Breast epithelium (tissue), 3 donors: ENCODE results near the gene DNAJB8.

Source experiments
- POLR2A ChIP-seq: fragments of 450-650 bp; IDR thresholded peaks from one replicate; pipeline ENCODE4 v1.6.1; 2016; ENCODE audit warnings: antibody characterized with exemption, mild to moderate bottlenecking, moderate library complexity
- POLR2AphosphoS5 ChIP-seq, 3 donors: sonication (generic); formaldehyde crosslinking; IDR thresholded peaks; one replicate each; pipeline ENCODE4 v1.6.1; 2017; ENCODE audit warnings: antibody characterized with exemption in 3 of 3
- TF ChIP-seq, protein P1 (sequence below), 3 donors: fragments of 450-650 bp; IDR thresholded peaks; one replicate each; pipeline ENCODE4 v1.5.1; 2016 to 2017; ENCODE audit warnings: antibody characterized with exemption in 3 of 3, mild to moderate bottlenecking in 3 of 3, moderate library complexity in 3 of 3

DNA sequence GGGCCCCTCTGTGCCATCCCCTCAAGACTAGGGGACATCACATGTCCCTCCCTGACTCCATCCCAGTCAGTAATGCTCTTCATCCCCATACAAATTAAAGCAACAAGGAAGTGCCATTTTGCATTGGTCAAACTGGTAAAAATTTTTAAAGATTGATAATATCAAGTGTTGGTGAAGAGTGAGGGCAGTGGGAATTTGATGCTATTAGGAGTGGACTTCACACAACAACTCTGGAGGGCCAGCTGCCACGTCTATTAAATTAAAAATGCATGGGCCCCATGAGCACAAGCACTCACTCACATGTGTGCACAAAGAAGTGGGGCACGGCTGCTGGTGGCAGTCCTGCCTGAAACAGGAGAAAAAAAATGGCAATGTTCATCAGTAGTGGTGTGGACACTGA is 47.8 kb downstream of the DNAJB8 start:
- TF ChIP-seq, protein P1, sequence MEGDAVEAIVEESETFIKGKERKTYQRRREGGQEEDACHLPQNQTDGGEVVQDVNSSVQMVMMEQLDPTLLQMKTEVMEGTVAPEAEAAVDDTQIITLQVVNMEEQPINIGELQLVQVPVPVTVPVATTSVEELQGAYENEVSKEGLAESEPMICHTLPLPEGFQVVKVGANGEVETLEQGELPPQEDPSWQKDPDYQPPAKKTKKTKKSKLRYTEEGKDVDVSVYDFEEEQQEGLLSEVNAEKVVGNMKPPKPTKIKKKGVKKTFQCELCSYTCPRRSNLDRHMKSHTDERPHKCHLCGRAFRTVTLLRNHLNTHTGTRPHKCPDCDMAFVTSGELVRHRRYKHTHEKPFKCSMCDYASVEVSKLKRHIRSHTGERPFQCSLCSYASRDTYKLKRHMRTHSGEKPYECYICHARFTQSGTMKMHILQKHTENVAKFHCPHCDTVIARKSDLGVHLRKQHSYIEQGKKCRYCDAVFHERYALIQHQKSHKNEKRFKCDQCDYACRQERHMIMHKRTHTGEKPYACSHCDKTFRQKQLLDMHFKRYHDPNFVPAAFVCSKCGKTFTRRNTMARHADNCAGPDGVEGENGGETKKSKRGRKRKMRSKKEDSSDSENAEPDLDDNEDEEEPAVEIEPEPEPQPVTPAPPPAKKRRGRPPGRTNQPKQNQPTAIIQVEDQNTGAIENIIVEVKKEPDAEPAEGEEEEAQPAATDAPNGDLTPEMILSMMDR (IDR thresholded peaks at IDR 0.05), result no peak
- TF ChIP-seq POLR2AphosphoS5 (IDR thresholded peaks at IDR 0.05) (no peak), POLR2A (no peak)
